LNCAP (cell line): Measurements from ENCODE around the gene MKKS.

Source experiments
- TF ChIP-seq, protein P1 (sequence below): fragments of 450-650 bp; IDR thresholded peaks from 2 replicates; pipeline ENCODE4 v1.5.1; 2017; ENCODE audit warnings: mild to moderate bottlenecking

The MKKS gene

DNA sequence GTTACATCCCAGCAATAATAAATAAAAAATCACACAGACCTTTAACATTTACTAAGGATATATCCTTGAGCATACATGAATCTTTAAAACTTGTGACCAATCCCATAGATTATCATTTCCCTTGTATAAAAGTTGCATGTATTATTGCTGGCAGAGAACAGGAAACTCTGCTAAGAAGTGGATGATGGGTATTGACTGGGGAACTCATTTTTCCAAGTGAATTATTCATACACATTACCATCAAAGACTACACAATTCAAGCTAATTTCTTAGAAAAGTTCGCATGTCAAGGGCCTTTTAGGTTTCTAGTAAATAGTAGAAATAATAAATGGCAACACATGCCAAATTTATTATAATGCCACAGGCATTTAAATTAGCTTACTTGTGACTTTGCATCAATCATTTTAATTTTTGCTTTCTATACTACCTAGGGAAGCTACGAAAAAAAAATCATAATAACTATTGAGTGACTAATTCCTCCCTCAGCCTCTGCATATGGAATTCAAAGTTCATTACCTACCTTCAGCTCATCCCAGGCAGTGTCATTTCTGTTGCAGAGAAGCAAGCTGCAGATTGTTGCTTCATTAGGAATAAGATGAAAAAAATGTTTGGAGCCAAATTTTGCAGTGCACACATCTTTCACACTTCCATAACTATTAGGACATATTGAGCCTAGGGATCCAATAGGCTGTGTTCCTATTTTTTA lies 25.8 kb downstream of the MKKS start:
- TF ChIP-seq, protein P1, sequence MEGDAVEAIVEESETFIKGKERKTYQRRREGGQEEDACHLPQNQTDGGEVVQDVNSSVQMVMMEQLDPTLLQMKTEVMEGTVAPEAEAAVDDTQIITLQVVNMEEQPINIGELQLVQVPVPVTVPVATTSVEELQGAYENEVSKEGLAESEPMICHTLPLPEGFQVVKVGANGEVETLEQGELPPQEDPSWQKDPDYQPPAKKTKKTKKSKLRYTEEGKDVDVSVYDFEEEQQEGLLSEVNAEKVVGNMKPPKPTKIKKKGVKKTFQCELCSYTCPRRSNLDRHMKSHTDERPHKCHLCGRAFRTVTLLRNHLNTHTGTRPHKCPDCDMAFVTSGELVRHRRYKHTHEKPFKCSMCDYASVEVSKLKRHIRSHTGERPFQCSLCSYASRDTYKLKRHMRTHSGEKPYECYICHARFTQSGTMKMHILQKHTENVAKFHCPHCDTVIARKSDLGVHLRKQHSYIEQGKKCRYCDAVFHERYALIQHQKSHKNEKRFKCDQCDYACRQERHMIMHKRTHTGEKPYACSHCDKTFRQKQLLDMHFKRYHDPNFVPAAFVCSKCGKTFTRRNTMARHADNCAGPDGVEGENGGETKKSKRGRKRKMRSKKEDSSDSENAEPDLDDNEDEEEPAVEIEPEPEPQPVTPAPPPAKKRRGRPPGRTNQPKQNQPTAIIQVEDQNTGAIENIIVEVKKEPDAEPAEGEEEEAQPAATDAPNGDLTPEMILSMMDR: no peak

DNA sequence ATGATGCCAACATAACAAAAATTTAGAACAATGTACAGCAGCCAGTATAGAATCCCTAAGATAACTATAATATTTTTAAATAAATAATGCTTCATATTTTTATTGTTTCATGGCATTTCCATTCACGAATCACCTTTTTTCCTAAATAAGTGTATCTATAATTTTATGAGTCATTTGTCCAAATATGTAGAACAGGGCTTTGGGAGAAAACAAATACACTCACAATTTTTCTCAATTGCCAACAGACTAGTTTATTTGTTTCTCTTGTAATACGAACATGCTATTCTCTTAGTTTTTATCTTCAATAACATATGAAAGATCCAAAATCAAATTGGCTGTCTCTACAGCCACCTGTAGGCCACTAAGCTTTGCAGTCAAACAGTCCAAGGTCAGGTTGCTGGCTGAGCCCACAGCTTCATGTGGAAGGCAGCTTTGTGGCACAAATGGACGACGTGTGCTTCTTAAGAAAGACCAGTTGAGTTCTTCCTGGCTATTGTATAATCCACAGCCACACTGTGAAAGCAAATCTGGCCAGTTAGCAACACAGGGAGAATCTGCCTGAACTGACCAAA lies 29.0 kb downstream of the MKKS start:
- TF ChIP-seq, protein P1: no peak

DNA sequence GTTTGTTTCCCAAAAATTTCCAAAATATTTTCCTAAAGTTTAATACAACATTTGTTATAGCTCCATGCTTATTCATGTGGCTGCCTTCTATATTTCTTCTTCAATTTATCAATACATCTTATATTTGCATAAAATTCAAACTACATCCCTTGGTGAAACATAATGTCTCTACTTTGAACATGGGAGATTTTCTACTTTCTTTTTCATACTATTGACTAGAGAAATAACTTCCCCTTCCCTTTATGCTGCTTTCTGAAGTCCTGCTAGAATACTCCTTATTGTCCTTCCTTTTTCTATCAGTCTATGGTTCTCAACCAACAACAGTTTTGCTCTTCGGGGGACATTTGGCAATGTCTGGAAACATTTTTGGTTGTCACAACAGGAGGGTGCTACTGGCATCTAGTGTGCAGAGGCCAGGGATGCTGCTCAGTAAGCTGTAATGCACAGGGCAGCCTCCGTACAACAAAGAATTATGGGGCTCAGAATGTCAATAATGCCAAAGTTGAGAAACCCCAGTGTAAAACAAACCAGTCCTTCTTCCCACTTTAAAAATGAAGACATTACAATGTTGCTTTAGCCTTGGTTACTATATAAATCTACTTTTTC lies 29.9 kb downstream of the MKKS start:
- TF ChIP-seq, protein P1: no peak

DNA sequence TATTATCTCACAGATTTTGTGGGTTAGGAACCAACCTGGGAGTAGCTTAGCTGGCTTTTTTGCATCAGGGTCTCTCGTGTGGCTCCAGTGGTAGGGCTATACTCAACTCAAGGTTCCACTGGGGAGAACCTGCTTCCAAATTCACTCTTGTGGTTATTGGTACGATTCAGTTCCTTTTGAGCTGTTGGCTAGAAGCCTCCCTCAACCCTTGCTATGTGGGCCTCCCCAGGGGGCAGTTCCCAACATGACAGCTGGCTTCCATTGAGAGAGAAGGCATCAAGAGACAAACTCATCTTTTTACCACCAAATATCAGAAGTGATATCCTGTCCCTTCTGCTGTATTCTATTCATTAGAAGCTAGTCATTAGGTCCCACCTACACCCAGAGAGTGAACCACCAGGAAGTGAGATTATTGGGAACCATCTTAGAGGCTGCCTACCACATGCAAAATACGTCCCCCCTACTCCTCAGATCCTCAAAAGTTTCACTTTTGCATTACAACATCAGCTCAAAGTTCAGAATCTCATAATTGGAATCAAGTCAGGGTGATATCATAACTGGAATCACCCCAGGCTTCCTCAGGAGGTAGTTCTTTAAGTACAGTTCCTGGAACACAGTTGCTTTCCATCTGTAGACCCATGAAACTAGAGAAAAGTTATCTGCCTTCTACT lies 30.9 kb downstream of the MKKS start:
- TF ChIP-seq, protein P1: no peak

DNA sequence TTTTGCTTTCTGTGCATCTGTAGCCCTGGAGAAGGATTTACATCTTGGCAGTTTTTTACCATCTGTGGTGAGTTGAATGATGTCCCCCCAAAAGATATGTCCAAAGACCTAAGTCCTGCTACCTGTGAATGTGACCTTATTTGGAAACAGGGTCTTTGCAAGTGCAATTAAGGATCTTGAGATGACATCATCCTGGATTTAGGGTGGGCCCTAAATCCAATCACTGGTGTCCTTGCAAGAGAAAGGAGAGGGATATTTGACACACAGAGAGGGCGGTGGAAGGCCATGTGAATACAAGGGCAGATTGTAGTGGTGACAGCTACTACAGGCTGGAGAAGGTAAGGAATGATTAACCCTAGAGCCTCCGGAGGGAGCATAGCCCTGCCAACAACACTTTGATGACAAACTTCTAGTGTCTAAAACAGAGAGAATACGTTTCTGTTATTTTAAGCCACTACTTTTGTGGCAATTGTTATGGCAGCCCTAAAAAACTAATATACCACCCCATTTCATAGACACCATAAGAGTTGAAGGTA lies 35.1 kb downstream of the MKKS start:
- TF ChIP-seq, protein P1: no peak

DNA sequence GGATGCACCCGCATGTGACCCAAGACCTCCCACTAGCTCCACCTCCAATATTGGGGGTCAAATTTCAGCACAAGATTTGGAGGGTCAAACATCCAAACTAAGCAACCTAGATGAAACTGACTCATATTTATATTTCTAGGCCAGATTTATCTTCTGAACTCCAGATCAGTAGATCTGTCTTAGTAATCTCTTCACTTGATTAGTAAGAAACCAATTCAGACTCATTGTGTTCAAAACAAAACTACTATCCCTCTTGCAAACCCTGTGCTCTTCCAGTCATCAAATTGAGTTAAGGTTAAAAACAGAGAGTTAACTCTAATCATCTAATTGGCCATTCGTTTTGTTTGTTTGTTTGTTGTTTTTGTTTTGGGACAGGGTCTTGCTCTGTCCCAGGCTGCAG lies 43.3 kb downstream of the MKKS start:
- TF ChIP-seq, protein P1: no peak

DNA sequence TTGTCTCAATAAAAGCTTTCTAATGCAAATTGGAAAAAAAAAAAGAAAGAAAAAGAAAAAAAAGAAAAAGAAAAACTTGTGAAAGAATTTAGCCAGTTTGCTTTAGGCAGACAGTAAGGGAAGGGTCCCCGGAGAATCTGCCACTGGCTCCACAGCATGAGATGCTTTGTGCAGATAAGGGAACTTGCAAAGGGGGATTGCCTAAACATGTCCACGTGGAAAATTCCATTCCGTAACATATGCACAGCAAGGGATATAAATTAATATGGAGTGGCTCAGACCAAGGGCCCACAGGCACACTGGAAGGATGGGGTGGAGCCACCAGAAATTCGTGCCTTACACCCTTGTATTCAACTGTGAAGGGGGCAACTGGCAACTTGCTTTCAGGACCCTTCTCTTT lies 45.4 kb downstream of the MKKS start:
- TF ChIP-seq, protein P1: no peak
